Tibial artery (tissue), 4 donors: Measurements from ENCODE around the gene ABCB1.

ENCODE experiments used
- DNase-seq, 2 donors: peaks; one replicate each; pipeline ENCODE4 v3.0.0-alpha.2; 2019
- H3K27ac ChIP-seq, 2 donors: fragments of 200-600 bp; sonication (generic) in 1 of 2; 1 replicate in 1 of 2; 2 replicates in 1 of 2; pipeline ENCODE4 v1.5.1; 2018 to 2019; ENCODE audit warnings: mild to moderate bottlenecking in 1 of 2
- H3K27me3 ChIP-seq, 2 donors: fragments of 200-600 bp; sonication (generic) in 1 of 2; one replicate each; pipeline versions ENCODE4 v1.5.1 to v1.6.0; 2016 to 2019
- H3K36me3 ChIP-seq, 3 donors: fragments of 200-600 bp; sonication (generic) in 2 of 3; one replicate each; pipeline ENCODE4 v1.5.1; 2016 to 2019; ENCODE audit warnings: mild to moderate bottlenecking in 2 of 3
- H3K4me1 ChIP-seq, 4 donors: fragments of 200-600 bp; sonication (generic) in 2 of 4; 1 replicate in 3 of 4; 2 replicates in 1 of 4; pipeline ENCODE4 v1.5.1; 2016 to 2019
- H3K4me3 ChIP-seq, 2 donors: fragments of 200-600 bp; sonication (generic) in 1 of 2; 1 replicate in 1 of 2; 2 replicates in 1 of 2; pipeline ENCODE4 v1.5.1; 2018 to 2019; ENCODE audit warnings: mild to moderate bottlenecking in 2 of 2
- H3K9me3 ChIP-seq, 3 donors: fragments of 200-600 bp; sonication (generic) in 1 of 3; one replicate each; pipeline ENCODE4 v1.5.1; 2016 to 2019
- CTCF ChIP-seq, 2 experiments: fragments of 200-600 bp in 1 of 2; fragments of 450-650 bp in 1 of 2; IDR thresholded peaks; one replicate each; pipeline ENCODE4 v1.5.1; 2017 to 2019; ENCODE audit warnings: antibody characterized with exemption in 2 of 2, mild to moderate bottlenecking in 1 of 2, moderate library complexity in 1 of 2
- intact Hi-C: fragments of 100-400 bp; cut with DNase I; formaldehyde crosslinking; loops from one replicate; pipeline ENCODE4 v1.15.0; 2023; ENCODE audit warnings: low total_unique reads

Gene ABCB1

GRCh38 chr7:87506246-87507180 lies 94.2 kb downstream of the ABCB1 start:
- intact Hi-C loops, result no loop called here
- peak in 1 of 2 experiments; percentile 8 for TF ChIP-seq CTCF (IDR thresholded peaks at IDR 0.05)
- no peak for DNase-seq
- H3K36me3 ChIP-seq, result no peaks in the 10 kb centered on the region
- H3K4me1 ChIP-seq, result no peaks in the 10 kb centered on the region
- H3K9me3 ChIP-seq, result no peaks in the 10 kb centered on the region
- no peak overlapping the region for H3K4me3 ChIP-seq
- H3K27ac ChIP-seq, result no peak overlapping the region
- H3K27me3 ChIP-seq, result no peaks in the 10 kb centered on the region

GRCh38 chr7:87505557-87506245 lies 95.0 kb downstream of the ABCB1 start:
- H3K27me3 ChIP-seq, result no peaks in the 10 kb centered on the region
- intact Hi-C loops, result no loop called here

GRCh38 chr7:87505122-87505521 lies 95.6 kb downstream of the ABCB1 start:
- Histone ChIP-seq H3K36me3 (no peaks in the 10 kb centered on the region), H3K27me3 (no peaks in the 10 kb centered on the region), H3K27ac (no peak overlapping the region), H3K4me1 (no peaks in the 10 kb centered on the region), H3K4me3 (no peak overlapping the region), H3K9me3 (no peaks in the 10 kb centered on the region)
- TF ChIP-seq CTCF (IDR thresholded peaks at IDR 0.05), result no peak
- intact Hi-C loops, result no loop called here
- DNase-seq, result no peak

More at GRCh38 chr7:87505557-87506245, 95.0 kb downstream of the ABCB1 start:
- no peak for TF ChIP-seq CTCF (IDR thresholded peaks at IDR 0.05)
- H3K27ac ChIP-seq, result no peak overlapping the region
- H3K9me3 ChIP-seq, result no peaks in the 10 kb centered on the region
- no peaks in the 10 kb centered on the region for H3K36me3 ChIP-seq
- DNase-seq, result no peak
- no peaks in the 10 kb centered on the region for H3K4me1 ChIP-seq
- H3K4me3 ChIP-seq, result no peak overlapping the region

- DNase-seq, result no peak
- Histone ChIP-seq H3K27ac (no peak overlapping the region), H3K9me3 (no peaks in the 10 kb centered on the region), H3K36me3 (no peaks in the 10 kb centered on the region), H3K4me3 (no peak overlapping the region), H3K4me1 (no peaks in the 10 kb centered on the region), H3K27me3 (no peaks in the 10 kb centered on the region)
- intact Hi-C loops, result no loop called here
- TF ChIP-seq CTCF (IDR thresholded peaks at IDR 0.05), result no peak
Measured at GRCh38 chr7:87499494-87499893, 101.2 kb downstream of the ABCB1 start.

- H3K9me3 ChIP-seq, result no peaks in the 10 kb centered on the region
- intact Hi-C loops, result no loop called here
- no peaks in the 10 kb centered on the region for H3K27me3 ChIP-seq
- H3K4me3 ChIP-seq, result no peak overlapping the region
- H3K36me3 ChIP-seq, result no peaks in the 10 kb centered on the region
- TF ChIP-seq CTCF (IDR thresholded peaks at IDR 0.05), result no peak
- no peak for DNase-seq
- H3K27ac ChIP-seq, result no peak overlapping the region
- H3K4me1 ChIP-seq, result no peaks in the 10 kb centered on the region
Measured at GRCh38 chr7:87498893-87499292, 101.8 kb downstream of the ABCB1 start.
